ENCODE measurements around the gene ENOX1.
A peak's percentile ranks its signal among the peaks of the same experiment; 100 is the strongest.

Gene ENOX1

GRCh38 chr13:43307221-43307920 is 479.4 kb downstream of the ENOX1 start:
- ChIA-PET POLR2A (no interaction called here), CTCF (interaction anchor here (0.6 to 0.7 kb wide), 2 partner anchors 124 to 233 kb away, joined by 5 to 6 read pairs; no protein-coding TSS in a partner anchor)
- Histone ChIP-seq H3K4me3 (ENCODE audit: low read depth, low read length) (no peak overlapping the region), H3K27ac (ENCODE audit: extremely low read depth, low read depth, low read length) (no peak overlapping the region), H3K9me3 (ENCODE audit: control insufficient read depth, insufficient read depth, low read depth, low read length) (no peaks in the 10 kb centered on the region), H3K36me3 (ENCODE audit: control insufficient read depth in 2 of 2, insufficient read depth in 1 of 2, low read length in 2 of 2) (no peaks in the 10 kb centered on the region), H3K4me1 (ENCODE audit: control insufficient read depth, insufficient read depth, low read length) (no peaks in the 10 kb centered on the region; the same call in 1 of the 2 replicates)
- TF ChIP-seq ZNF560 (tag by site-specific recombination; IDR thresholded peaks at IDR 0.05; ENCODE audit: borderline replicate concordance) = no peak
- TF ChIP-seq ZIC2 (tag by site-specific recombination; IDR thresholded peaks at IDR 0.05) = peak; percentile 33
- no peak for TF ChIP-seq BCL11B (tag by site-specific recombination; IDR thresholded peaks at IDR 0.05; ENCODE audit: low read depth)

- Histone ChIP-seq H3K9me3 (ENCODE audit: control insufficient read depth, insufficient read depth, low read depth, low read length) (no peaks in the 10 kb centered on the region), H3K36me3 (ENCODE audit: control insufficient read depth in 2 of 2, insufficient read depth in 1 of 2, low read length in 2 of 2) (no peaks in the 10 kb centered on the region), H3K4me3 (ENCODE audit: low read depth, low read length) (no peak overlapping the region), H3K4me1 (ENCODE audit: control insufficient read depth, insufficient read depth, low read length) (no peaks in the 10 kb centered on the region; the same call in 1 of the 2 replicates), H3K27ac (ENCODE audit: extremely low read depth, low read depth, low read length) (no peak overlapping the region)
- POLR2A ChIA-PET = no interaction called here
- CTCF ChIA-PET = interaction anchor here (0.6 to 0.7 kb wide), 2 partner anchors 39 to 711 kb away, joined by 3 read pairs; no protein-coding TSS in a partner anchor
- TF ChIP-seq ZNF600 (tag by site-specific recombination; IDR thresholded peaks at IDR 0.05) = no peak
These were observed 480.4 kb downstream of the ENOX1 start for GRCh38 chr13:43306372-43306771.

GRCh38 chr13:43305416-43305815 is 481.4 kb downstream of the ENOX1 start:
- CTCF ChIA-PET = interaction anchor here (0.6 to 0.9 kb wide), 3 partner anchors 42 to 710 kb away, joined by 3 to 4 read pairs (median 4); no protein-coding TSS in a partner anchor
- Histone ChIP-seq H3K4me1 (ENCODE audit: control insufficient read depth, insufficient read depth, low read length) (no peaks in the 10 kb centered on the region; the same call in 1 of the 2 replicates), H3K36me3 (ENCODE audit: control insufficient read depth in 2 of 2, insufficient read depth in 1 of 2, low read length in 2 of 2) (no peaks in the 10 kb centered on the region), H3K27ac (ENCODE audit: extremely low read depth, low read depth, low read length) (no peak overlapping the region), H3K9me3 (ENCODE audit: control insufficient read depth, insufficient read depth, low read depth, low read length) (no peaks in the 10 kb centered on the region), H3K4me3 (ENCODE audit: low read depth, low read length) (no peak overlapping the region)
- TF ChIP-seq ZNF140 (tag by site-specific recombination; IDR thresholded peaks at IDR 0.05) (no peak), ZNF624 (tag by site-specific recombination; IDR thresholded peaks at IDR 0.05) (no peak), ZNF174 (tag by site-specific recombination; IDR thresholded peaks at IDR 0.05) (no peak), ZNF596 (tag by site-specific recombination; IDR thresholded peaks at IDR 0.05) (no peak), ZNF548 (tag by site-specific recombination; IDR thresholded peaks at IDR 0.05) (no peak), ZNF394 (tag by site-specific recombination; IDR thresholded peaks at IDR 0.05; ENCODE audit: borderline replicate concordance) (no peak), TCF7L2 (IDR thresholded peaks at IDR 0.05; ENCODE audit: borderline replicate concordance, low read depth, low read length) (no peak), ZNF354C (tag by site-specific recombination; IDR thresholded peaks at IDR 0.05; ENCODE audit: borderline replicate concordance, low read depth) (no peak), SCRT2 (tag by site-specific recombination; IDR thresholded peaks at IDR 0.05) (no peak), ZNF362 (tag by site-specific recombination; IDR thresholded peaks at IDR 0.05) (no peak), ZNF211 (tag by site-specific recombination; IDR thresholded peaks at IDR 0.05; ENCODE audit: low read depth) (no peak), MZF1 (tag by site-specific recombination; IDR thresholded peaks at IDR 0.05; ENCODE audit: borderline replicate concordance) (no peak), ZNF114 (tag by site-specific recombination; IDR thresholded peaks at IDR 0.05) (no peak), ZNF239 (tag by site-specific recombination; IDR thresholded peaks at IDR 0.05) (no peak)
- POLR2A ChIA-PET = no interaction called here

GRCh38 chr13:43304945-43305344 is 481.8 kb downstream of the ENOX1 start:
- H3K36me3 ChIP-seq (ENCODE audit: control insufficient read depth in 2 of 2, insufficient read depth in 1 of 2, low read length in 2 of 2) = no peaks in the 10 kb centered on the region
- ChIA-PET POLR2A (no interaction called here), CTCF (interaction anchor here (0.6 to 1.1 kb wide), 3 partner anchors 9 to 219 kb away, joined by 3 to 4 read pairs (median 4); no protein-coding TSS in a partner anchor)
- no peaks in the 10 kb centered on the region for H3K9me3 ChIP-seq (ENCODE audit: control insufficient read depth, insufficient read depth, low read depth, low read length)
- H3K27ac ChIP-seq (ENCODE audit: extremely low read depth, low read depth, low read length) = no peak overlapping the region
- H3K4me1 ChIP-seq (ENCODE audit: control insufficient read depth, insufficient read depth, low read length) = no peaks in the 10 kb centered on the region; the same call in 1 of the 2 replicates
- no peak overlapping the region for H3K4me3 ChIP-seq (ENCODE audit: low read depth, low read length)
- TF ChIP-seq ZNF76 (tag by site-specific recombination; IDR thresholded peaks at IDR 0.05; ENCODE audit: borderline replicate concordance, low read depth) (no peak), ZNF555 (tag by site-specific recombination; conservative IDR thresholded peaks at IDR 0.05) (no peak), ZNF600 (tag by site-specific recombination; IDR thresholded peaks at IDR 0.05) (no peak), ZNF580 (tag by site-specific recombination; IDR thresholded peaks at IDR 0.05) (no peak), ZFP37 (tag by site-specific recombination; IDR thresholded peaks at IDR 0.05) (no peak), ZNF544 (tag by site-specific recombination; IDR thresholded peaks at IDR 0.05) (no peak), YY1 (tag by site-specific recombination; IDR thresholded peaks at IDR 0.05) (no peak), KLF9 (tag by site-specific recombination; IDR thresholded peaks at IDR 0.05; ENCODE audit: low read depth) (no peak), KLF7 (tag by site-specific recombination; IDR thresholded peaks at IDR 0.05; ENCODE audit: borderline replicate concordance) (no peak)

All from HEK293 (cell line).